ENCODE measurements around the gene WDR7.

The WDR7 gene

DNA sequence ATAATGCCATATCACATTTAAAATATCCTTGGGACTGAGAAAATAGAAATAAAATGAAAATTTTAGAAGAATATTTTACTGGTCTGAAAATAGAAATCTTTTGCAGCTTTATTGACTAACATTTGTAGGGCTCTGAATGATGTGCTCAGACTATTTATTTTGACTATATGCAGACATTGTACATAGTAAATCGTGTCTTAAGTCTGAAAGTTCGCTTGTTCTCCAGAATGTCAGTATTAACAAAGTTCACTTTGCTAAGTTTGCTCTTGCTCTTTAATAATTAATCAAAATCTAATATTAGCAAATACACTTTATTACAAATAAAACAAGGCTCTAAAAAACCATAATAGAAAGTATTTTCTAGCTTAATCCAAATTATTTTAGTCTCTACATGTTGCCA, 219.8 kb downstream of the WDR7 start:
- Histone ChIP-seq H3K4me1 (ENCODE audit: insufficient read depth, poor library complexity, severe bottlenecking) (no peaks in the 10 kb centered on the region), H3K27me3 (ENCODE audit: insufficient read depth, poor library complexity, severe bottlenecking) (no peaks in the 10 kb centered on the region), H3K9me3 (ENCODE audit: severe bottlenecking) (no peaks in the 10 kb centered on the region), H3K27ac (ENCODE audit: poor library complexity, severe bottlenecking) (no peak overlapping the region), H3K36me3 (ENCODE audit: low read depth) (no peaks in the 10 kb centered on the region), H3K4me3 (ENCODE audit: severe bottlenecking) (no peak overlapping the region)
- TF ChIP-seq, protein P1, sequence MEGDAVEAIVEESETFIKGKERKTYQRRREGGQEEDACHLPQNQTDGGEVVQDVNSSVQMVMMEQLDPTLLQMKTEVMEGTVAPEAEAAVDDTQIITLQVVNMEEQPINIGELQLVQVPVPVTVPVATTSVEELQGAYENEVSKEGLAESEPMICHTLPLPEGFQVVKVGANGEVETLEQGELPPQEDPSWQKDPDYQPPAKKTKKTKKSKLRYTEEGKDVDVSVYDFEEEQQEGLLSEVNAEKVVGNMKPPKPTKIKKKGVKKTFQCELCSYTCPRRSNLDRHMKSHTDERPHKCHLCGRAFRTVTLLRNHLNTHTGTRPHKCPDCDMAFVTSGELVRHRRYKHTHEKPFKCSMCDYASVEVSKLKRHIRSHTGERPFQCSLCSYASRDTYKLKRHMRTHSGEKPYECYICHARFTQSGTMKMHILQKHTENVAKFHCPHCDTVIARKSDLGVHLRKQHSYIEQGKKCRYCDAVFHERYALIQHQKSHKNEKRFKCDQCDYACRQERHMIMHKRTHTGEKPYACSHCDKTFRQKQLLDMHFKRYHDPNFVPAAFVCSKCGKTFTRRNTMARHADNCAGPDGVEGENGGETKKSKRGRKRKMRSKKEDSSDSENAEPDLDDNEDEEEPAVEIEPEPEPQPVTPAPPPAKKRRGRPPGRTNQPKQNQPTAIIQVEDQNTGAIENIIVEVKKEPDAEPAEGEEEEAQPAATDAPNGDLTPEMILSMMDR (IDR thresholded peaks at IDR 0.05; ENCODE audit: poor library complexity, severe bottlenecking): no peak
- ATAC-seq (ENCODE audit: low read depth) (no peak), DNase-seq (ENCODE audit: low spot score) (no peak)

DNA sequence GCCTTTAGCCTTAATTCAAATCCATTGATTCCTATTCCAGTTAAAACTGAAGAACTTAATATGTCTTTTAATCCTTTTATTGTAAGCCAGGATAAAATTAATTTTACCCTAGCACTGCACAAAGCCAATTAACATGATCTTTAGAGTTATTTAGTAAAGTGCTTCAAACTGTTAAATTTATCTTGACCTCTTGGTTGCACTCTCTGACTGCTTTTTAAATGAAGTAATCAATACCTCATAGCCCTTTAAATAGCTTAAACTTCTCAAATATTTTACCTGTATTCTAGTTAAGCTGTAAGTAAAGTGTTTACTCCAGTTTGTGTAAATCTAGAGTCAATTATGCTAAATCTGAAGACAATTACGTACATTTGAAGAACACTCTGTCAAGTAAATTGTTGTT, 221.0 kb downstream of the WDR7 start:
- Histone ChIP-seq H3K27me3 (ENCODE audit: insufficient read depth, poor library complexity, severe bottlenecking) (no peaks in the 10 kb centered on the region), H3K9me3 (ENCODE audit: severe bottlenecking) (no peaks in the 10 kb centered on the region), H3K4me3 (ENCODE audit: severe bottlenecking) (no peak overlapping the region), H3K27ac (ENCODE audit: poor library complexity, severe bottlenecking) (no peak overlapping the region), H3K4me1 (ENCODE audit: insufficient read depth, poor library complexity, severe bottlenecking) (no peaks in the 10 kb centered on the region), H3K36me3 (ENCODE audit: low read depth) (no peaks in the 10 kb centered on the region)
- DNase-seq (ENCODE audit: low spot score) (no peak), ATAC-seq (ENCODE audit: low read depth) (no peak)
- TF ChIP-seq, protein P1 (IDR thresholded peaks at IDR 0.05; ENCODE audit: poor library complexity, severe bottlenecking): no peak

DNA sequence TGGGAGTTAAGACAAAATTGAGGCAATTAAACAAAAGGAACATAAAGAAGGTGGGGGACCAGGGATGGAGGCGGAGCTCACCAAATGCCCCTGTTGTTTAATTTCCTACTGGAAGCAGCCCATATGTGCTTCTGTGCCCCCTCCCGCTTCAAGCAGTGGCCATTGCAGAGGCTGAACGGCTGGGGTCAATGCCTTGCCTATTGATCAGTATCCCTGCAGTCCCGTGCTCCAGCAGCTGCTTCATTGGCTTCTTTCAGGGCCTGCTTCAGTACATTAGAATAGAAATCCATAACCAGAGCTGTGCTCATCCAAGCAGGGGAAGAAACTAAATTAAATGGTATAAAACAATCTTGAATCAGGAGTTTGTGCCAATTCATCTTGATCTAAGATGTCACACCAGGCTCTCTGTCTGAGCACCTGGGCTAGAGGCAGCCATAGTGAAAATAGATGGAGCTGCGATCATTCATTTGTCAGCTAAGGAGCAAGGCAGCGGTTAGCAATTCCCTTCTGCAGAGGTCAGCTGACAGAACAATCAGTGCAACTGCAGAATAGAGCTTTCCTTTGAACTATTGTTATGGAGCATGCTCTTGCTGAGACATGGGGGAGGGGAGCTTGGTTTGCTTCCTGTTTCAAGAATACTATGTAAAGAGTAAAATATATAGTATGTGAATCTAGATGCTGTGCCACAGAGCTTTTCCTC, 222.4 kb downstream of the WDR7 start:
- Histone ChIP-seq H3K27ac (ENCODE audit: poor library complexity, severe bottlenecking) (no peak overlapping the region), H3K27me3 (ENCODE audit: insufficient read depth, poor library complexity, severe bottlenecking) (no peaks in the 10 kb centered on the region), H3K36me3 (ENCODE audit: low read depth) (no peaks in the 10 kb centered on the region), H3K4me3 (ENCODE audit: severe bottlenecking) (no peak overlapping the region), H3K9me3 (ENCODE audit: severe bottlenecking) (no peaks in the 10 kb centered on the region), H3K4me1 (ENCODE audit: insufficient read depth, poor library complexity, severe bottlenecking) (no peaks in the 10 kb centered on the region)
- ATAC-seq (ENCODE audit: low read depth): no peak
- TF ChIP-seq, protein P1 (IDR thresholded peaks at IDR 0.05; ENCODE audit: poor library complexity, severe bottlenecking): no peak
- no peak for DNase-seq (ENCODE audit: low spot score)

DNA sequence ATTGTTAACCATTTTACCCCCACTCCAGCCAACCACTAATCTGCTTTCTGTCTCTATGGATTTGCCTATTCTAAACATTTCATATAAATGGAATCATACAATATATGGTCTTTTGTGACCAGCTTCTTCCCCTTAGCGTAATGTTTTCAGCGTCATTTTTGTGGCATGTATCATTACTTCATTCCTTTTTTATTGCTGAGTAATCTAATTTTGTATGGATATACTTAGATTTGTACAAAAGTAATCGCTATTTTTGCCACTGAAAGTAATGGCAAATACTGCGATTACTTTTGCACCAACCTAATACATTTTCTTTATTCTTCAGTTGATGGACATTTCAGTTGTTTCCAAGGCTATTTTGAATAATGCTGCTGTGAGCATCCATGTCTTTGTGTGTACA, 227.6 kb downstream of the WDR7 start:
- DNase-seq (ENCODE audit: low spot score) (no peak), ATAC-seq (ENCODE audit: low read depth) (no peak)
- no peaks in the 10 kb centered on the region for H3K4me1 ChIP-seq (ENCODE audit: insufficient read depth, poor library complexity, severe bottlenecking)
- no peak overlapping the region for H3K4me3 ChIP-seq (ENCODE audit: severe bottlenecking)
- no peak overlapping the region for H3K27ac ChIP-seq (ENCODE audit: poor library complexity, severe bottlenecking)
- no peaks in the 10 kb centered on the region for H3K9me3 ChIP-seq (ENCODE audit: severe bottlenecking)
- H3K36me3 ChIP-seq (ENCODE audit: low read depth): no peaks in the 10 kb centered on the region
- TF ChIP-seq, protein P1 (IDR thresholded peaks at IDR 0.05; ENCODE audit: poor library complexity, severe bottlenecking): no peak
- no peaks in the 10 kb centered on the region for H3K27me3 ChIP-seq (ENCODE audit: insufficient read depth, poor library complexity, severe bottlenecking)

DNA sequence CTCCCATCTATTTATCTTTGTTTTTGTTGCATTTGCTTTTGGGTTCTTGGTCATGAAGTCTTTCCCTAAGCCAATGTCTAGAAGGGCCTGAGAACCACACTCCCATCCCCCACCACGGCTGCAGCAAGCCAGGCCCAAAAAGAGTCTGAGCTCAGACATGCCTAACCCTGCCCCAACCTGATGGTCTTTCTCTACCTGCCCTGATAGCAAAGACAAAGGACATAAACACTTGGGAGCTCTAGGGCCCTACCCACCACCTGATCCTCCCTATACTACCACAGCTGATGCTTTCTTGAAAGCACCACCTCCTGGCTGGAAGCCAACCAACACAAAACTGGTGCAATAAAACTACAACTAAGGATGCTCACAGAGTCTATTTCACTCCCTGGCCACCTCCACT, 233.4 kb downstream of the WDR7 start:
- H3K9me3 ChIP-seq (ENCODE audit: severe bottlenecking): no peaks in the 10 kb centered on the region
- H3K36me3 ChIP-seq (ENCODE audit: low read depth): no peaks in the 10 kb centered on the region
- TF ChIP-seq, protein P1 (IDR thresholded peaks at IDR 0.05; ENCODE audit: poor library complexity, severe bottlenecking): no peak
- H3K27ac ChIP-seq (ENCODE audit: poor library complexity, severe bottlenecking): no peak overlapping the region
- ATAC-seq (ENCODE audit: low read depth) (no peak), DNase-seq (ENCODE audit: low spot score) (no peak)
- no peak overlapping the region for H3K4me3 ChIP-seq (ENCODE audit: severe bottlenecking)
- no peaks in the 10 kb centered on the region for H3K4me1 ChIP-seq (ENCODE audit: insufficient read depth, poor library complexity, severe bottlenecking)
- no peaks in the 10 kb centered on the region for H3K27me3 ChIP-seq (ENCODE audit: insufficient read depth, poor library complexity, severe bottlenecking)
